HG02759 (cell line): ENCODE results near the gene FCN1.

Source experiments
- ATAC-seq: cut with Tn5 transposase; IDR thresholded peaks from one replicate; pipeline ENCODE4 v1.9.1; 2021; ENCODE audit warnings: mild to moderate bottlenecking, moderate library complexity; ENCODE audit not compliant: unreplicated experiment

FCN1 gene

GRCh38 chr9:134880484-134881312 is 37.0 kb downstream of the FCN1 start, which contains the start of gene FCN2:
Gene FCN2, plus strand, starts transcription at chr9:134880810. Its CDS starts 12 bp downstream, at chr9:134880822.
- no peak for ATAC-seq

- no peak for ATAC-seq
These were observed 37.8 kb downstream of the FCN1 start for GRCh38 chr9:134879664-134880483.

- no peak for ATAC-seq
These were observed 40.2 kb downstream of the FCN1 start for GRCh38 chr9:134877541-134877940.

GRCh38 chr9:134875371-134875770 is 42.3 kb downstream of the FCN1 start:
- ATAC-seq: no peak

GRCh38 chr9:134872482-134873231 is 45.1 kb downstream of the FCN1 start:
- no peak for ATAC-seq

- no peak for ATAC-seq
These were observed 45.9 kb downstream of the FCN1 start for GRCh38 chr9:134871697-134872340.

GRCh38 chr9:134870746-134871662 is 46.7 kb downstream of the FCN1 start:
- no peak for ATAC-seq

- no peak for ATAC-seq
These were observed 47.4 kb downstream of the FCN1 start for GRCh38 chr9:134870301-134870694.

- no peak for ATAC-seq
These were observed 48.0 kb downstream of the FCN1 start for GRCh38 chr9:134869554-134870300.

- no peak for ATAC-seq
These were observed 48.8 kb downstream of the FCN1 start for GRCh38 chr9:134868751-134869553.

GRCh38 chr9:134867917-134868750 is 49.6 kb downstream of the FCN1 start:
- ATAC-seq: no peak

- no peak for ATAC-seq
These were observed 52.9 kb downstream of the FCN1 start for GRCh38 chr9:134864821-134865190.

GRCh38 chr9:134863941-134864820 is 53.5 kb downstream of the FCN1 start:
- ATAC-seq: no peak

- ATAC-seq: no peak
These were observed 54.3 kb downstream of the FCN1 start for GRCh38 chr9:134863306-134863902.

GRCh38 chr9:134861595-134862334 is 55.9 kb downstream of the FCN1 start:
- no peak for ATAC-seq
